Adipocyte (in vitro differentiated cells): Measurements from ENCODE around the gene IRAK1BP1.
"Not testable (repeated sequence)": the region's sequence is repeated elsewhere in the genome, so short reads cannot be mapped to it uniquely, and the experiment has no call there.

ENCODE experiments used
- DNase-seq: peaks from one replicate; pipeline ENCODE4 v3.0.0-alpha.2; 2015; ENCODE audit warnings: low read depth
- H3K27me3 ChIP-seq: replicated peaks from 2 replicates; pipeline ENCODE4 v1.7.0; 2013; ENCODE audit warnings: mild to moderate bottlenecking, low read length, moderate library complexity; ENCODE audit not compliant: control insufficient read depth, insufficient read depth
- H3K36me3 ChIP-seq: 2 replicates; pipeline ENCODE4 v1.7.0; 2013; ENCODE audit warnings: low read length, mild to moderate bottlenecking, moderate library complexity; ENCODE audit not compliant: control insufficient read depth, insufficient read depth, severe bottlenecking
- H3K4me1 ChIP-seq: 2 replicates; pipeline ENCODE4 v1.7.0; 2013; ENCODE audit warnings: mild to moderate bottlenecking, low read length, moderate library complexity; ENCODE audit not compliant: control insufficient read depth, insufficient read depth
- H3K4me3 ChIP-seq: 2 replicates; pipeline ENCODE4 v1.7.0; 2013; ENCODE audit warnings: mild to moderate bottlenecking, low read length, moderate library complexity
- H3K9ac ChIP-seq: 2 replicates; pipeline ENCODE4 v1.7.0; 2013; ENCODE audit warnings: mild to moderate bottlenecking, low read length, moderate library complexity
- H3K9me3 ChIP-seq: 2 replicates; pipeline ENCODE4 v1.7.0; 2013; ENCODE audit warnings: mild to moderate bottlenecking, low read length, moderate library complexity; ENCODE audit not compliant: control insufficient read depth

IRAK1BP1 gene

DNA sequence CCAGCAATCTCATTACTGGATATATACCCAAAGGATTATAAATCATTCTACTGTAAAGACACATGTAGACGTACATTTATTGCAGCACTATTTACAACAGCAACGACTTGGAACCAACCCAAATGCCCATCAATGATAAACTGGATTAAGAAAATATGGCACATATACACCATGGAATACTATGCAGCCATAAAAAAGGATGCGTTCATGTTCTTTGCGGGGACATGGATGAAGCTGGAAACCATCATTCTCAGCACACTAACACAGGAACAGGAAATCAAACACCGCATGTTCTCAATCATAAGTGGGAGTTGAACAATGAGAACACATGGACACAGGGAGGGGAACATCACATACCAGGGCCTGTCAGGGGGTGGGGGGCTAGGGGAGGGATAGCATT lies 22.6 kb downstream of the IRAK1BP1 start:
- not testable (repeated sequence) for H3K4me1 ChIP-seq, H3K36me3 ChIP-seq, H3K4me3 ChIP-seq, H3K9me3 ChIP-seq, H3K9ac ChIP-seq, DNase-seq, H3K27me3 ChIP-seq

GRCh38 chr6:78896227-78896626 lies 28.9 kb downstream of the IRAK1BP1 start:
- H3K9me3 ChIP-seq: no peaks in the 10 kb centered on the region

GRCh38 chr6:78908621-78909020 lies 41.3 kb downstream of the IRAK1BP1 start:
- peaks cover 27% of the 10 kb centered on the region for H3K4me1 ChIP-seq

More at GRCh38 chr6:78896227-78896626, 28.9 kb downstream of the IRAK1BP1 start:
- H3K36me3 ChIP-seq: no peaks in the 10 kb centered on the region
- no peak overlapping the region for H3K9ac ChIP-seq
- H3K4me1 ChIP-seq: no peaks in the 10 kb centered on the region
- H3K4me3 ChIP-seq: no peak overlapping the region
- no peak for DNase-seq
- H3K27me3 ChIP-seq: no peaks in the 10 kb centered on the region

GRCh38 chr6:78909391-78909790 lies 42.0 kb downstream of the IRAK1BP1 start:
- no peak overlapping the region for H3K4me3 ChIP-seq
- peak; percentile 92 for DNase-seq
- no peaks in the 10 kb centered on the region for H3K27me3 ChIP-seq
- H3K4me1 ChIP-seq: peaks cover 21% of the 10 kb centered on the region
- no peaks in the 10 kb centered on the region for H3K9me3 ChIP-seq
- H3K36me3 ChIP-seq: no peaks in the 10 kb centered on the region
- peak overlapping the region; percentile 4 for H3K9ac ChIP-seq

More at GRCh38 chr6:78908621-78909020, 41.3 kb downstream of the IRAK1BP1 start:
- H3K9me3 ChIP-seq: no peaks in the 10 kb centered on the region
- H3K9ac ChIP-seq: no peak overlapping the region
- H3K27me3 ChIP-seq: no peaks in the 10 kb centered on the region
- H3K36me3 ChIP-seq: no peaks in the 10 kb centered on the region
- no peak for DNase-seq
- H3K4me3 ChIP-seq: no peak overlapping the region

DNA sequence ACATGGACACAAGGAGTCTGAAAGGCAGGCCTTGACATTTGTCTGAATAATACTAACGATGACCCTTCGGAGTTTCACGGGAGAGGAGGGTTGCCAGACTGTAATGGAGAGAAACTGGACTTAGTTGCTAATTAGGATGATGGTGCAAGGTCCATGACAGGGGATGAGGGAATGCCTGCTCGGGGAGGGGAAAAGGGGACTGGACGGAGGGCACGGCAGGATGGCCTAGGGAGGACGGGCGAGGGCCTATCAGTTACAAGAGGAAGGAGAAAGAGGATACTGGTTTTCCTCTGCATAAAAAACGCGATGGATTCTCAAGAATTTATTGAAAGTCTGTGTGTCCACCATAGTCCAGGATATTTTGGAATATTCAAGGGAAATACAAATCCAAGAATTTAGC lies 42.7 kb downstream of the IRAK1BP1 start:
- Histone ChIP-seq H3K9ac (peak overlapping the region; percentile 74), H3K4me3 (peak overlapping the region; percentile 83), H3K9me3 (no peaks in the 10 kb centered on the region), H3K36me3 (no peaks in the 10 kb centered on the region), H3K4me1 (peaks cover 21% of the 10 kb centered on the region), H3K27me3 (no peaks in the 10 kb centered on the region)
- DNase-seq: no peak

DNA sequence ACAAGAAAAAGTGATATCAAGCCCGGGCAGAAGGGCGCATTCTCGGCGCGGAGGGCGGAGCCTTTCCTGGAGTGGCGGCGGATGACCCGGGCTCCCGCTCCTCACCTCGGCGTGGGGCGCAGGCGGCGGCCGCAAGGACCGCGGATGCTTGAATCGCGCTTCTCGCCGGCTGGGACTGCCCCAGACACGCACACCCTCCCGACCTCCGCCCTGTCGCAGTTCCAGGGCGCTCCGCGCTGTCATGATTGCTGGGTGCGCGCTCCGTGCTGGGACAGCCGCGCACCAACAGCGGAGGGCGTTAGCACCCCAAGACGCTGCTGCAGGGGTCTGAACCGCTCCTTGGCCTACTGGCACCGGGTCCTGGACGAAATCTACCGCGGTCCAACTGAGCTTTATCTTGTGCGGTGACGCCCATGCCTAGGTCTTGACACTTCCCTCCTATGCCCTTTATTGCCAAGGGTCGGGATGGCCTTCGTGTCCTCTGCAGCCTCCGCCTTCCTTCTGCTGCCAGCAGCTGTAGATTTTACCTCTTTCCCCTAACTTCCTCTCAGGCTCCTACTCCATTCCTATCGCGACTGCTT lies 43.3 kb downstream of the IRAK1BP1 start:
- H3K9ac ChIP-seq: peak overlapping the region; percentile 74
- peak overlapping the region; percentile 83 for H3K4me3 ChIP-seq

DNA sequence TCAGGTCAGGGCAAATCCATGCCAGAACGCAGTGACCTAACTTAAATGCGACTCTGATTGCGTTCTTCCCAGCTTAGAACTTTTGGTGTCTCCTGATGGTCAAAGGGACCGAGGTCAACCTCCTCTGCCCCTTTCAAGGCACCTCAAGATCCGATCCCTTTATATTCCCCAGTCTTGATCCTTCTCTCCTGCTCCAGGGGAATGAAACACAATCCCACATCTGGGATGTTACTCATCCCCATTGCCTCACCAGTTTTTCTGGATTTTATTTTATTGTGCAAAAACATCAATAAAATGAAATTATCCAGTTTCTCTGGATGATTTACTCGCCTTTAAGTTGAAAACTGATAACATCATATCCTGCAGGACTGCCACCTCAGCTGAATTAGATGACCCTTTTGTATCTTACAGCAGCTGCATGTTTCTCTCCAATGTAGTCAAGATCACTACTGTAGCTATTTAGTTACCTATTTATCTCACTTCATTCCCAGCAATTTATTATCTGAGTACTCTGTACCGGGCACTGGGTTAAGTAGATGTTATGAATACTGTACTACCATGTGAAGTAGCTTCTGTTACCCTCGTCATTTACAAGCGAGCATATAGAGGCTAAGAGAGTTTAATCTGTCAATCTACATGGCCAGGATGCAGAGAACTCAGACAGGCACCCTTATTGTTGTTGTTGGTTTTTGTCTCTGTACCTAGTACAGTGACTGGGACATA lies 44.0 kb downstream of the IRAK1BP1 start:
- no peaks in the 10 kb centered on the region for H3K36me3 ChIP-seq
- H3K9me3 ChIP-seq: no peaks in the 10 kb centered on the region
- DNase-seq: no peak
- peak overlapping the region; percentile 83 for H3K4me3 ChIP-seq
- H3K4me1 ChIP-seq: peaks cover 21% of the 10 kb centered on the region
- H3K27me3 ChIP-seq: no peaks in the 10 kb centered on the region
- peak overlapping the region; percentile 74 for H3K9ac ChIP-seq

More for the DNA sequence above, 43.3 kb downstream of the IRAK1BP1 start:
- H3K4me1 ChIP-seq: peaks cover 21% of the 10 kb centered on the region
- H3K9me3 ChIP-seq: no peaks in the 10 kb centered on the region
- no peaks in the 10 kb centered on the region for H3K36me3 ChIP-seq
- DNase-seq: peak; percentile 33
- no peaks in the 10 kb centered on the region for H3K27me3 ChIP-seq

GRCh38 chr6:78916411-78916810 lies 49.1 kb downstream of the IRAK1BP1 start:
- no peaks in the 10 kb centered on the region for H3K27me3 ChIP-seq
- no peak overlapping the region for H3K4me3 ChIP-seq
- peaks cover 13% of the 10 kb centered on the region for H3K9me3 ChIP-seq
- no peaks in the 10 kb centered on the region for H3K36me3 ChIP-seq
- no peak for DNase-seq
- H3K9ac ChIP-seq: no peak overlapping the region
- H3K4me1 ChIP-seq: peaks cover 2% of the 10 kb centered on the region

GRCh38 chr6:78917788-78918187 lies 50.4 kb downstream of the IRAK1BP1 start:
- H3K9ac ChIP-seq: no peak overlapping the region

GRCh38 chr6:78921168-78921567 lies 53.8 kb downstream of the IRAK1BP1 start:
- not testable (repeated sequence) for DNase-seq, H3K9ac ChIP-seq, H3K36me3 ChIP-seq, H3K27me3 ChIP-seq, H3K4me1 ChIP-seq, H3K4me3 ChIP-seq
- H3K9me3 ChIP-seq: peaks cover 13% of the 10 kb centered on the region

More at GRCh38 chr6:78917788-78918187, 50.4 kb downstream of the IRAK1BP1 start:
- no peak for DNase-seq
- Histone ChIP-seq H3K9me3 (peaks cover 13% of the 10 kb centered on the region), H3K4me1 (no peaks in the 10 kb centered on the region), H3K36me3 (no peaks in the 10 kb centered on the region), H3K4me3 (no peak overlapping the region), H3K27me3 (no peaks in the 10 kb centered on the region)

GRCh38 chr6:78925317-78925716 lies 58.0 kb downstream of the IRAK1BP1 start:
- Histone ChIP-seq H3K9ac (no peak overlapping the region), H3K36me3 (no peaks in the 10 kb centered on the region), H3K27me3 (no peaks in the 10 kb centered on the region), H3K4me3 (no peak overlapping the region), H3K9me3 (peaks cover 6% of the 10 kb centered on the region), H3K4me1 (no peaks in the 10 kb centered on the region)
- DNase-seq: no peak
